GM12878 (cell line): ENCODE data around the gene CHMP1B. TPM values are rescaled to one million over a fixed set of nuclear protein-coding genes. Genes with fewer than 3 reads are reported as not detected.

Source experiments
- ATAC-seq: fragments of 200-7000 bp; cut with Tn5 transposase; 3 replicates; pipeline ENCODE4 v1.9.1; 2020; ENCODE audit warnings: mild to moderate bottlenecking, moderate library complexity
- BruUV-seq: library from RNA; stranded (reverse); fragments of 400-500 nt; replicated peaks from 2 replicates; lab custom pipeline; 2021; lab: Mats Ljungman, UMichigan
- CTCF ChIA-PET: fragments of 300-600 bp; sonication (Branson Sonifier 250); formaldehyde crosslinking; extraction: SDS; loops from one replicate; lab custom pipeline; 2021; ENCODE audit warnings: inconsistent platforms; lab: Yijun Ruan, JAX
- POLR2A ChIA-PET: fragments of 350-600 bp; formaldehyde crosslinking; extraction: SDS; loops from one replicate; lab custom pipeline; 2021; ENCODE audit warnings: inconsistent platforms; lab: Charles Lee
- RAD21 ChIA-PET: fragments of 300-600 bp; sonication (Branson Sonifier 250); formaldehyde crosslinking; loops from one replicate; lab custom pipeline; 2023; ENCODE audit warnings: antibody characterized with exemption; ENCODE audit not compliant: unreplicated experiment; lab: Charles Lee
- SMC1A ChIA-PET: fragments of 300-600 bp; sonication (Branson Sonifier 250); formaldehyde crosslinking; loops from one replicate; lab custom pipeline; 2023; ENCODE audit not compliant: unreplicated experiment, uncharacterized antibody; lab: Charles Lee
- DNase-seq: peaks from one replicate; pipeline ENCODE4 v3.0.0-alpha.2; 2011; ENCODE audit warnings: low read depth, low spot score
- FAIRE-seq: peaks from 3 replicates; lab custom pipeline; 2011; peaks lifted over from hg19 to GRCh38; lab: Jason Lieb, UNC
- H2AFZ ChIP-seq: 2 replicates; pipeline ENCODE4 v1.6.0; 2011; ENCODE audit warnings: low read depth, low read length, control low read depth; ENCODE audit not compliant: control insufficient read depth
- H3K27ac ChIP-seq: 2 replicates; pipeline ENCODE4 v1.5.1; 2011; ENCODE audit warnings: control low read depth; ENCODE audit not compliant: control insufficient read depth, insufficient read depth
- H3K27me3 ChIP-seq, 2 experiments: replicated peaks in 1 of 2; 2 replicates each; pipeline versions ENCODE4 v1.6.0 to v1.6.1; 2011; ENCODE audit warnings: low read length in 1 of 2; ENCODE audit not compliant: control insufficient read depth in 2 of 2, insufficient read depth in 2 of 2
- H3K36me3 ChIP-seq, 2 experiments: 2 replicates each; pipeline ENCODE4 v1.5.1; 2011; ENCODE audit warnings: low read length in 1 of 2; ENCODE audit not compliant: control insufficient read depth in 2 of 2, insufficient read depth in 2 of 2
- H3K4me1 ChIP-seq: 2 replicates; pipeline ENCODE4 v1.6.1; 2011; ENCODE audit warnings: mild to moderate bottlenecking, low read length, moderate library complexity, mixed read lengths; ENCODE audit not compliant: control insufficient read depth, insufficient read depth
- H3K4me2 ChIP-seq: 2 replicates; pipeline ENCODE4 v1.6.0; 2011; ENCODE audit warnings: control low read depth; ENCODE audit not compliant: control insufficient read depth, insufficient read depth
- H3K4me3 ChIP-seq: fragments of 200-600 bp; sonication (generic); 2 replicates; pipeline ENCODE4 v1.5.1; 2016
- H3K79me2 ChIP-seq: 2 replicates; pipeline ENCODE4 v1.6.0; 2011; ENCODE audit warnings: low read length; ENCODE audit not compliant: control insufficient read depth, insufficient read depth
- H3K9ac ChIP-seq: 2 replicates; pipeline ENCODE4 v1.8.0; 2011; ENCODE audit warnings: low read length, control low read depth, mixed read lengths; ENCODE audit not compliant: control insufficient read depth, insufficient read depth
- H3K9me3 ChIP-seq: replicated peaks from 3 replicates; pipeline ENCODE4 v1.5.1; 2011; ENCODE audit warnings: mild to moderate bottlenecking, low read length; ENCODE audit not compliant: control insufficient read depth, insufficient read depth
- H4K20me1 ChIP-seq: 2 replicates; pipeline ENCODE4 v1.6.0; 2011; ENCODE audit not compliant: control insufficient read depth, insufficient read depth
- BHLHE40 ChIP-seq, 2 experiments: fragments of 450-650 bp in 1 of 2; IDR thresholded peaks; 2 replicates each; pipeline ENCODE4 v1.6.1; 2011 to 2017; ENCODE audit warnings: low read depth in 2 of 2, borderline replicate concordance in 1 of 2, improper control_type of control experiment in 1 of 2, low read length in 1 of 2, mild to moderate bottlenecking in 1 of 2
- CUX1 ChIP-seq: IDR thresholded peaks from 2 replicates; pipeline ENCODE4 v1.6.1; 2012; ENCODE audit warnings: improper control_type of control experiment, low read depth, low read length; ENCODE audit not compliant: insufficient replicate concordance
- DPF2 ChIP-seq: fragments of 450-650 bp; IDR thresholded peaks from 2 replicates; pipeline ENCODE4 v1.6.1; 2017; ENCODE audit warnings: mild to moderate bottlenecking
- E4F1 ChIP-seq: fragments of 450-650 bp; IDR thresholded peaks from 2 replicates; pipeline ENCODE4 v1.6.1; 2018; ENCODE audit warnings: borderline replicate concordance, mild to moderate bottlenecking; ENCODE audit not compliant: partially characterized antibody
- HSF1 ChIP-seq: fragments of 150-350 bp; IDR thresholded peaks from 2 replicates; pipeline ENCODE4 v1.6.1; 2014; ENCODE audit warnings: mild to moderate bottlenecking, low read depth, low read length
- IKZF1 ChIP-seq: fragments of 450-650 bp; conservative IDR thresholded peaks from 2 replicates; pipeline ENCODE4 v1.6.1; 2017; ENCODE audit warnings: antibody characterized with exemption, mild to moderate bottlenecking
- MEF2A ChIP-seq: IDR thresholded peaks from 2 replicates; pipeline ENCODE4 v1.6.1; 2011; ENCODE audit warnings: low read depth, mild to moderate bottlenecking, low read length, moderate library complexity; ENCODE audit not compliant: insufficient read depth
- MEF2B ChIP-seq: fragments of 450-650 bp; IDR thresholded peaks from 2 replicates; pipeline ENCODE4 v1.6.1; 2018; ENCODE audit warnings: mild to moderate bottlenecking, moderate library complexity; ENCODE audit not compliant: partially characterized antibody, poor library complexity, severe bottlenecking
- MTA2 ChIP-seq: fragments of 450-650 bp; IDR thresholded peaks from 2 replicates; pipeline ENCODE4 v1.6.1; 2016; ENCODE audit warnings: low read depth, mild to moderate bottlenecking, moderate library complexity
- RUNX3 ChIP-seq: IDR thresholded peaks from 2 replicates; pipeline ENCODE4 v1.6.1; 2012; ENCODE audit warnings: low read length, inconsistent platforms
- SP1 ChIP-seq: IDR thresholded peaks from one replicate; pipeline ENCODE4 v1.6.1; 2011; ENCODE audit warnings: low read depth, low read length
- TARDBP ChIP-seq: IDR thresholded peaks from 2 replicates; pipeline ENCODE4 v1.6.1; 2016; ENCODE audit warnings: borderline replicate concordance
- ZNF217 ChIP-seq: fragments of 450-650 bp; IDR thresholded peaks from 2 replicates; pipeline ENCODE4 v1.6.1; 2017; ENCODE audit warnings: antibody characterized with exemption, mild to moderate bottlenecking
- WGBS: methylation state at CpG from one replicate; pipeline ENCODE4 v1.1.6; 2016; ENCODE audit warnings: low lambda C conversion rate; ENCODE audit not compliant: insufficient replicate concordance, insufficient coverage; ENCODE audit errors: missing lambda C conversion rate; 5-methylcytosine and 5-hydroxymethylcytosine counted together
- in situ Hi-C: fragments of 300-500 bp; cut with MboI; formaldehyde crosslinking; loops from 9 replicates; pipeline ENCODE4 v1.14.3; 2018; ENCODE audit warnings: mixed read lengths
- intact Hi-C: fragments of 100-400 bp; cut with micrococcal nuclease; formaldehyde crosslinking; loops from one replicate; pipeline ENCODE4 v1.14.2; 2022; ENCODE audit not compliant: unreplicated experiment
- polyA plus RNA-seq, 11 experiments: library from polyadenylated mRNA; depleted of rRNA in 4 of 11; unstranded in 6 of 11; stranded (reverse) in 5 of 11; fragments of >200 nt; fragmentation: Nextera tagmentation in 4 of 11; fragmentation: Illumina TruSeq in 1 of 11; extraction: Ambion mirVana in 4 of 11; extraction: Trizol in 1 of 11; gene quantifications; 1 replicate in 1 of 11; 2 replicates in 10 of 11; pipeline versions ENCODE4 v1.2.1 to v1.2.3, GENCODE V29; 2011 to 2016; ENCODE audit warnings: inconsistent platforms in 2 of 11, missing spikeins in 2 of 11, low read depth in 1 of 11
- total RNA-seq, 4 experiments: library from RNA; depleted of rRNA in 3 of 4; stranded (reverse); fragments of >200 nt in 3 of 4; fragmentation: Illumina TruSeq in 1 of 4; extraction: Trizol in 1 of 4; gene quantifications; 2 replicates each; pipeline versions ENCODE4 v1.2.1 to v1.2.3, GENCODE V29; 2013 to 2021

Gene CHMP1B
- total and polyA plus RNA-seq, 10 of the 15 experiments (the other 5 are each of a cell fraction or from before 2014, with no cell fraction given): 8.5 to 24.0 (median 18.6) TPM

GRCh38 chr18:11871501-11871900, 20.3 kb downstream of the CHMP1B start (continued):
- TF ChIP-seq E4F1: no peak
- no peak for TF ChIP-seq TARDBP
- 0 out of 2 replicates have a peak, but pooled peaks have one; percentile 24 for TF ChIP-seq IKZF1
- peak; percentile 64 for TF ChIP-seq RUNX3
- peak; percentile 61 for TF ChIP-seq MEF2B
- TF ChIP-seq ZNF217: peak; percentile 82
- peak; percentile 54; the same call in 1 of the 2 replicates for TF ChIP-seq MTA2
- no peak for TF ChIP-seq BHLHE40 (IDR thresholded peaks at IDR 0.05; ENCODE audit: borderline replicate concordance in 1 of 2, low read depth in 2 of 2, low read length in 1 of 2)

GRCh38 chr18:11872479-11873136, 21.4 kb downstream of the CHMP1B start:
- no TSS peak for BruUV-seq
- TF ChIP-seq SP1 (no peak), CUX1 (no peak), DPF2 (no peak), MEF2A (no peak), MEF2B (no peak), HSF1 (no peak)

More at GRCh38 chr18:11872479-11873136, 21.4 kb downstream of the CHMP1B start:
- ATAC-seq (peak; percentile 76), FAIRE-seq (no peak), DNase-seq (no peak)
- in situ Hi-C loops (no loop called here), intact Hi-C loops (loop anchor here (5.0 kb wide), 1 partner anchor 140 kb away; no protein-coding TSS in a partner anchor)
- ChIA-PET POLR2A (no interaction called here), CTCF (no interaction called here), RAD21 (interaction anchor here (0.5 kb wide), 1 partner anchor 142 kb away, joined by 3 read pairs; no protein-coding TSS in a partner anchor), SMC1A (no interaction called here)
- no peaks in the 10 kb centered on the region for H3K9me3 ChIP-seq
- H3K27me3 ChIP-seq: no peaks in the 10 kb centered on the region
- no peak overlapping the region for H3K27ac ChIP-seq
- H4K20me1 ChIP-seq: no peaks in the 10 kb centered on the region
- H3K4me1 ChIP-seq: no peaks in the 10 kb centered on the region
- WGBS: 40% methylated on average over 13 of the region's 13 CpGs
- H3K4me2 ChIP-seq: no peak overlapping the region
- H3K79me2 ChIP-seq: no peaks in the 10 kb centered on the region
- no peaks in the 10 kb centered on the region for H3K36me3 ChIP-seq
- H3K4me3 ChIP-seq: no peak overlapping the region
- H2AFZ ChIP-seq: no peak overlapping the region
- H3K9ac ChIP-seq: no peak overlapping the region
